H9 (cell line): ENCODE measurements around the gene PDS5B. TPM values are rescaled to one million over a fixed set of nuclear protein-coding genes. Genes with fewer than 3 reads are reported as not detected.

Experiments
- DNase-seq: peaks from one replicate; pipeline ENCODE4 v3.0.0-alpha.2; 2017
- H2AFZ ChIP-seq: one replicate; pipeline ENCODE4 v1.6.1; 2013; ENCODE audit warnings: mild to moderate bottlenecking, low read length, control low read depth, moderate library complexity
- H2AK5ac ChIP-seq: 2 replicates; pipeline ENCODE4 v1.6.1; 2013; ENCODE audit warnings: low read length, control low read depth, mixed read lengths; ENCODE audit not compliant: insufficient read length
- H2BK120ac ChIP-seq: one replicate; pipeline ENCODE4 v1.6.1; 2013; ENCODE audit warnings: low read depth, mild to moderate bottlenecking, low read length, control low read depth, inconsistent platforms; ENCODE audit not compliant: poor library complexity, severe bottlenecking
- H2BK12ac ChIP-seq: 2 replicates; pipeline ENCODE4 v1.6.1; 2013; ENCODE audit warnings: low read length, control low read depth, mixed read lengths, low read depth; ENCODE audit not compliant: insufficient read length
- H2BK15ac ChIP-seq: 2 replicates; pipeline ENCODE4 v1.6.1; 2013; ENCODE audit warnings: low read depth, low read length, control low read depth
- H2BK20ac ChIP-seq: one replicate; pipeline ENCODE4 v1.6.1; 2013; ENCODE audit warnings: low read depth, mild to moderate bottlenecking, low read length, control low read depth, inconsistent platforms; ENCODE audit not compliant: poor library complexity, severe bottlenecking
- H2BK5ac ChIP-seq: 2 replicates; pipeline ENCODE4 v1.6.1; 2013; ENCODE audit warnings: low read length, control low read depth, mixed read lengths; ENCODE audit not compliant: insufficient read length
- H3K14ac ChIP-seq: 2 replicates; pipeline ENCODE4 v1.6.1; 2013; ENCODE audit warnings: low read length, control low read depth; ENCODE audit not compliant: insufficient read depth
- H3K18ac ChIP-seq: 2 replicates; pipeline ENCODE4 v1.6.1; 2013; ENCODE audit warnings: low read depth, mild to moderate bottlenecking, mixed read lengths, low read length, control low read depth; ENCODE audit not compliant: insufficient read length
- H3K23ac ChIP-seq: 2 replicates; pipeline ENCODE4 v1.6.1; 2013; ENCODE audit warnings: low read length, control low read depth, mixed read lengths, low read depth; ENCODE audit not compliant: insufficient read length
- H3K23me2 ChIP-seq: 2 replicates; pipeline ENCODE4 v1.6.1; 2013; ENCODE audit warnings: low read depth, mild to moderate bottlenecking, mixed read lengths, low read length, control low read depth; ENCODE audit not compliant: insufficient read length, poor library complexity, severe bottlenecking
- H3K27ac ChIP-seq: 2 replicates; pipeline ENCODE4 v1.5.1; 2013; ENCODE audit warnings: low read length, control low read depth, mixed read lengths, low read depth; ENCODE audit not compliant: insufficient read length
- H3K27me3 ChIP-seq: 2 replicates; pipeline ENCODE4 v1.6.1; 2013; ENCODE audit warnings: low read length, control low read depth, inconsistent platforms; ENCODE audit not compliant: insufficient read depth
- H3K4ac ChIP-seq: 2 replicates; pipeline ENCODE4 v1.6.1; 2013; ENCODE audit warnings: low read depth, mild to moderate bottlenecking, control low read depth, inconsistent platforms, low read length, moderate library complexity
- H3K4me1 ChIP-seq: 2 replicates; pipeline ENCODE4 v1.6.1; 2013; ENCODE audit warnings: low read length, control low read depth, inconsistent platforms; ENCODE audit not compliant: insufficient read depth
- H3K4me2 ChIP-seq: 2 replicates; pipeline ENCODE4 v1.6.1; 2013; ENCODE audit warnings: low read length, control low read depth, mixed read lengths; ENCODE audit not compliant: insufficient read length, insufficient read depth
- H3K56ac ChIP-seq: 2 replicates; pipeline ENCODE4 v1.6.1; 2013; ENCODE audit warnings: low read depth, mild to moderate bottlenecking, mixed read lengths, low read length, control low read depth; ENCODE audit not compliant: insufficient read length
- H3K79me1 ChIP-seq: 2 replicates; pipeline ENCODE4 v1.6.1; 2013; ENCODE audit warnings: low read depth, mild to moderate bottlenecking, moderate library complexity, low read length, control low read depth, inconsistent platforms; ENCODE audit not compliant: insufficient read depth, poor library complexity, severe bottlenecking
- H3K79me2 ChIP-seq: 2 replicates; pipeline ENCODE4 v1.6.1; 2013; ENCODE audit warnings: low read length, control low read depth, inconsistent platforms; ENCODE audit not compliant: insufficient read depth
- H3K9ac ChIP-seq: 2 replicates; pipeline ENCODE4 v1.6.1; 2013; ENCODE audit warnings: low read length, control low read depth, mixed read lengths; ENCODE audit not compliant: insufficient read length; ENCODE audit errors: extremely low read depth
- H3K9me3 ChIP-seq: one replicate; pipeline ENCODE4 v1.6.1; 2013; ENCODE audit warnings: low read depth, low read length, inconsistent platforms; ENCODE audit not compliant: control insufficient read depth
- H3T11ph ChIP-seq: one replicate; pipeline ENCODE4 v1.6.1; 2013; ENCODE audit warnings: mild to moderate bottlenecking, low read length, control low read depth, inconsistent platforms
- H4K20me1 ChIP-seq: one replicate; pipeline ENCODE4 v1.6.1; 2013; ENCODE audit not compliant: control insufficient read depth, insufficient read length, insufficient read depth
- H4K5ac ChIP-seq: 2 replicates; pipeline ENCODE4 v1.6.1; 2013; ENCODE audit warnings: low read depth, mild to moderate bottlenecking, mixed read lengths, low read length, control low read depth; ENCODE audit not compliant: insufficient read length
- H4K8ac ChIP-seq: replicated peaks from 2 replicates; pipeline ENCODE4 v1.6.1; 2013; ENCODE audit warnings: low read length, control low read depth, mixed read lengths, low read depth; ENCODE audit not compliant: insufficient read length
- H4K91ac ChIP-seq: 2 replicates; pipeline ENCODE4 v1.6.1; 2013; ENCODE audit warnings: low read depth, mild to moderate bottlenecking, moderate library complexity, mixed read lengths, low read length, control low read depth; ENCODE audit not compliant: insufficient read length
- H3K27ac Mint-ChIP-seq, 3 experiments: 2 replicates in 2 of 3; 3 replicates in 1 of 3; pipeline ENCODE4 v1.8.0; 2020 to 2021; ENCODE audit warnings: mixed read lengths in 3 of 3, mild to moderate bottlenecking in 1 of 3, moderate library complexity in 1 of 3
- H3K27me3 Mint-ChIP-seq: 2 replicates; pipeline ENCODE4 v1.8.0; 2021; ENCODE audit warnings: low read depth, mild to moderate bottlenecking, moderate library complexity, mixed read lengths
- H3K36me3 Mint-ChIP-seq, 3 experiments: 2 replicates in 2 of 3; 3 replicates in 1 of 3; pipeline ENCODE4 v1.8.0; 2020 to 2021; ENCODE audit warnings: low read depth in 3 of 3, mixed read lengths in 3 of 3; ENCODE audit not compliant: insufficient read depth in 1 of 3
- H3K4me1 Mint-ChIP-seq, 2 experiments: 2 replicates each; pipeline ENCODE4 v1.8.0; 2020; ENCODE audit warnings: mixed read lengths in 2 of 2
- H3K4me3 Mint-ChIP-seq, 2 experiments: 2 replicates in 1 of 2; 3 replicates in 1 of 2; pipeline ENCODE4 v1.8.0; 2020 to 2021; ENCODE audit warnings: mild to moderate bottlenecking in 2 of 2, mixed read lengths in 2 of 2, moderate library complexity in 1 of 2
- H3K9me3 Mint-ChIP-seq, 2 experiments: 2 replicates in 1 of 2; 3 replicates in 1 of 2; pipeline ENCODE4 v1.8.0; 2020; ENCODE audit warnings: mild to moderate bottlenecking in 2 of 2, mixed read lengths in 2 of 2, moderate library complexity in 1 of 2
- CTCF ChIP-seq: fragments of 200-600 bp; sonication (generic); conservative IDR thresholded peaks from 3 replicates; pipeline ENCODE4 v1.8.0; 2021; ENCODE audit warnings: antibody characterized with exemption, mild to moderate bottlenecking
- WGBS: extraction: QIAGEN DNeasy Blood & Tissue Kit; methylation state at CpG from one replicate; pipeline ENCODE4 v1.1.7; 2013; ENCODE audit warnings: missing lambda C conversion rate, low lambda C conversion rate, mixed read lengths; ENCODE audit not compliant: insufficient read length; ENCODE audit errors: extremely low coverage; 5-methylcytosine and 5-hydroxymethylcytosine counted together
- total RNA-seq: library from RNA; stranded (reverse); gene quantifications from 2 replicates; pipeline ENCODE4 v1.2.1, GENCODE V29; 2021

The PDS5B gene
- total RNA-seq, 1 experiment from 2014 or later = 50.0 TPM

DNA sequence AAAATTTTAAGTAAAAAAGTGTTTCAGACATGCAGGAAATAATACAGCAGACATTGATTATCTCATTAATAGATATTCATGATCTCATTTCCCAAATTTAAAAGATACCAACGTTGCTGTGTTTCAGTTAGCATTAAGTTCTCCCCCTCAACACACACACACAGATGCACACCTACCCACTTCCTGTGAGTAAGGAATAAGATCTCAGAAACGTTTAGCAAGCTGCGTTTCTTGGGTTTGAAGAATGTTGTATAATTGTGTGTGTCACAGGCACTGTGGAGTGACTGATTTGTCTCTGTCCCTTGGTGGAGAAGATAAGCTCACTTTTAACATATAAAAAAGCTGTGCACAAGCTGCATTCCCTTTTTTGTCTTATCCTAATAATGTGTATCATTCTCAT, 196.8 kb downstream of the PDS5B start:
- Mint-ChIP-seq H3K4me1 (no peaks in the 10 kb centered on the region), H3K27ac (no peak overlapping the region; a peak in 1 of 7 replicates), H3K4me3 (no peak overlapping the region), H3K27me3 (no peaks in the 10 kb centered on the region), H3K36me3 (peaks cover 15 to 34% (median 17%) of the 10 kb centered on the region in 3 experiments), H3K9me3 (peaks cover 2 to 4% of the 10 kb centered on the region in 2 experiments; a peak in 2 of 5 replicates)
- no peak overlapping the region for H3T11ph ChIP-seq
- no peak overlapping the region for H3K9ac ChIP-seq
- H4K5ac ChIP-seq = no peak overlapping the region
- no peak overlapping the region for H3K4me2 ChIP-seq
- no peak overlapping the region for H4K91ac ChIP-seq
- H2AK5ac ChIP-seq = no peak overlapping the region
- no peaks in the 10 kb centered on the region for H3K27me3 ChIP-seq
- no peak overlapping the region for H2BK12ac ChIP-seq
- no peak overlapping the region for H3K14ac ChIP-seq
- no peaks in the 10 kb centered on the region for H3K79me1 ChIP-seq
- H2BK5ac ChIP-seq = no peak overlapping the region
- no peaks in the 10 kb centered on the region for H4K20me1 ChIP-seq
- H3K18ac ChIP-seq = no peak overlapping the region
- WGBS = no CpG with 5 or more reads among the region's 3 CpGs
- H2BK20ac ChIP-seq = no peak overlapping the region
- no peak for DNase-seq
- no peaks in the 10 kb centered on the region for H3K9me3 ChIP-seq
- no peak for TF ChIP-seq CTCF
- no peak overlapping the region for H3K27ac ChIP-seq
- no peaks in the 10 kb centered on the region for H3K79me2 ChIP-seq
- H4K8ac ChIP-seq = no peak overlapping the region
- no peak overlapping the region for H3K56ac ChIP-seq
- H2AFZ ChIP-seq = no peak overlapping the region
- H2BK120ac ChIP-seq = no peak overlapping the region
- H3K23me2 ChIP-seq = no peaks in the 10 kb centered on the region
- no peak overlapping the region for H3K4ac ChIP-seq
- no peak overlapping the region for H2BK15ac ChIP-seq
- H3K23ac ChIP-seq = no peak overlapping the region
- H3K4me1 ChIP-seq = no peaks in the 10 kb centered on the region
